HEK293 (cell line): Measurements from ENCODE around the gene FGF3.

ENCODE experiments used
- CTCF ChIA-PET: fragments of 350-600 bp; formaldehyde crosslinking; extraction: SDS; loops from one replicate; lab custom pipeline; 2021; ENCODE audit warnings: antibody characterized with exemption; lab: Yijun Ruan, JAX
- POLR2A ChIA-PET: fragments of 300-600 bp; formaldehyde crosslinking; extraction: SDS; loops from one replicate; lab custom pipeline; 2020; ENCODE audit warnings: antibody characterized with exemption, inconsistent platforms; lab: Yijun Ruan, JAX
- H3K27ac ChIP-seq: fragments of 200-500 bp; sonication (Bioruptor generic); 2 replicates; pipeline ENCODE4 v1.5.1; 2014; ENCODE audit warnings: low read depth, low read length, control low read depth, inconsistent platforms; ENCODE audit errors: extremely low read depth
- H3K36me3 ChIP-seq, 2 experiments: fragments of 200-500 bp in 1 of 2; sonication (Bioruptor generic) in 1 of 2; 1 replicate in 1 of 2; 2 replicates in 1 of 2; pipeline ENCODE4 v1.5.1; 2014 to 2017; ENCODE audit warnings: inconsistent platforms in 2 of 2, low read length in 2 of 2; ENCODE audit not compliant: control insufficient read depth in 2 of 2, insufficient read depth in 1 of 2
- H3K4me1 ChIP-seq: fragments of 200-500 bp; sonication (Bioruptor generic); 2 replicates; pipeline ENCODE4 v1.5.1; 2014; ENCODE audit warnings: mild to moderate bottlenecking, low read length, inconsistent platforms; ENCODE audit not compliant: control insufficient read depth, insufficient read depth
- H3K4me3 ChIP-seq: 2 replicates; pipeline ENCODE4 v1.5.1; 2011; ENCODE audit warnings: low read depth, mild to moderate bottlenecking, control low read depth, low read length, moderate library complexity
- H3K9me3 ChIP-seq: fragments of 200-500 bp; sonication (Bioruptor generic); 2 replicates; pipeline ENCODE4 v1.5.1; 2014; ENCODE audit warnings: low read depth, low read length, inconsistent platforms; ENCODE audit not compliant: control insufficient read depth, insufficient read depth
- BCL11B ChIP-seq: fragments of 450-650 bp; formaldehyde crosslinking; IDR thresholded peaks from 2 replicates; pipeline ENCODE4 v1.5.1; 2016; ENCODE audit warnings: low read depth, missing biosample characterization, missing genetic modification characterization
- BCL6B ChIP-seq: fragments of 450-650 bp; formaldehyde crosslinking; IDR thresholded peaks from 2 replicates; pipeline ENCODE4 v1.5.1; 2017; ENCODE audit warnings: missing biosample characterization, missing genetic modification characterization
- ZBTB1 ChIP-seq: fragments of 450-650 bp; formaldehyde crosslinking; IDR thresholded peaks from 2 replicates; pipeline ENCODE4 v1.5.1; 2016; ENCODE audit warnings: missing biosample characterization, missing genetic modification characterization
- ZEB2 ChIP-seq: fragments of 450-650 bp; formaldehyde crosslinking; IDR thresholded peaks from 2 replicates; pipeline ENCODE4 v1.5.1; 2016; ENCODE audit warnings: missing biosample characterization, missing genetic modification characterization
- ZNF112 ChIP-seq: fragments of 450-650 bp; formaldehyde crosslinking; IDR thresholded peaks from 2 replicates; pipeline ENCODE4 v1.5.0; 2017; ENCODE audit warnings: missing biosample characterization, missing genetic modification characterization
- ZNF148 ChIP-seq: fragments of 450-650 bp; formaldehyde crosslinking; IDR thresholded peaks from 2 replicates; pipeline ENCODE4 v1.5.0; 2017; ENCODE audit warnings: missing biosample characterization, missing genetic modification characterization, borderline replicate concordance
- ZNF223 ChIP-seq: fragments of 450-650 bp; formaldehyde crosslinking; IDR thresholded peaks from 2 replicates; pipeline ENCODE4 v1.5.1; 2016; ENCODE audit warnings: missing biosample characterization, missing genetic modification characterization
- ZNF248 ChIP-seq: fragments of 450-650 bp; formaldehyde crosslinking; IDR thresholded peaks from 2 replicates; pipeline ENCODE4 v1.5.1; 2017; ENCODE audit warnings: missing biosample characterization, missing genetic modification characterization
- ZNF274 ChIP-seq, 2 experiments: fragments of 200-500 bp in 1 of 2; fragments of 450-650 bp in 1 of 2; sonication (Bioruptor generic) in 1 of 2; formaldehyde crosslinking in 1 of 2; IDR thresholded peaks; 2 replicates each; pipeline versions ENCODE4 v1.5.1 to v1.6.1; 2014 to 2016; ENCODE audit warnings: borderline replicate concordance in 1 of 2, inconsistent platforms in 1 of 2, low read length in 1 of 2, missing biosample characterization in 1 of 2, missing genetic modification characterization in 1 of 2
- ZNF391 ChIP-seq: fragments of 450-650 bp; formaldehyde crosslinking; IDR thresholded peaks from 2 replicates; pipeline ENCODE4 v1.5.1; 2016; ENCODE audit warnings: low read depth, missing biosample characterization, missing genetic modification characterization, borderline replicate concordance
- ZNF518A ChIP-seq: fragments of 450-650 bp; formaldehyde crosslinking; conservative IDR thresholded peaks from 2 replicates; pipeline ENCODE4 v1.5.1; 2016; ENCODE audit warnings: low read depth, missing biosample characterization, missing genetic modification characterization
- ZNF529 ChIP-seq: fragments of 450-650 bp; formaldehyde crosslinking; IDR thresholded peaks from 2 replicates; pipeline ENCODE4 v1.5.1; 2017; ENCODE audit warnings: missing genetic modification characterization, missing biosample characterization; ENCODE audit not compliant: insufficient replicate concordance
- ZNF548 ChIP-seq: fragments of 450-650 bp; formaldehyde crosslinking; IDR thresholded peaks from 2 replicates; pipeline ENCODE4 v1.5.1; 2016; ENCODE audit warnings: missing biosample characterization, missing genetic modification characterization
- ZNF585B ChIP-seq: fragments of 450-650 bp; formaldehyde crosslinking; IDR thresholded peaks from 2 replicates; pipeline ENCODE4 v1.5.1; 2016; ENCODE audit warnings: missing biosample characterization, missing genetic modification characterization
- ZNF600 ChIP-seq: fragments of 450-650 bp; formaldehyde crosslinking; IDR thresholded peaks from 2 replicates; pipeline ENCODE4 v1.5.1; 2016; ENCODE audit warnings: missing biosample characterization, missing genetic modification characterization
- ZNF621 ChIP-seq: fragments of 450-650 bp; formaldehyde crosslinking; IDR thresholded peaks from 2 replicates; pipeline ENCODE4 v1.5.1; 2017; ENCODE audit warnings: missing biosample characterization, missing genetic modification characterization
- ZNF707 ChIP-seq: fragments of 450-650 bp; formaldehyde crosslinking; IDR thresholded peaks from 2 replicates; pipeline ENCODE4 v1.5.1; 2016; ENCODE audit warnings: missing biosample characterization, missing genetic modification characterization

Gene FGF3

GRCh38 chr11:69791276-69792180 lies 27.7 kb downstream of the FGF3 start:
- H3K27ac ChIP-seq: no peak overlapping the region
- CTCF ChIA-PET: interaction anchor here (0.6 kb wide), 1 partner anchor 1494 kb away, joined by 3 read pairs; no protein-coding TSS in a partner anchor
- POLR2A ChIA-PET: no interaction called here
- no peaks in the 10 kb centered on the region for H3K4me1 ChIP-seq
- no peaks in the 10 kb centered on the region for H3K9me3 ChIP-seq
- no peak for TF ChIP-seq BCL6B
- no peak for TF ChIP-seq ZNF274 (IDR thresholded peaks at IDR 0.05; ENCODE audit: low read length)
- no peak for TF ChIP-seq ZNF274 (tag by site-specific recombination; IDR thresholded peaks at IDR 0.05; ENCODE audit: borderline replicate concordance)
- no peak for TF ChIP-seq ZNF529 (tag by site-specific recombination)
- no peak for TF ChIP-seq ZNF223
- no peak for TF ChIP-seq ZNF707 (tag by site-specific recombination)
- TF ChIP-seq ZNF248 (tag by site-specific recombination): no peak
- no peak for TF ChIP-seq ZNF585B (tag by site-specific recombination)
- TF ChIP-seq ZNF148 (tag by site-specific recombination): no peak
- TF ChIP-seq ZNF112: no peak
- no peak for TF ChIP-seq BCL11B
- no peak for TF ChIP-seq ZNF600
- TF ChIP-seq ZEB2: no peak
- TF ChIP-seq ZNF518A (tag by site-specific recombination): no peak
- no peak for TF ChIP-seq ZNF621
- no peak for TF ChIP-seq ZNF391
- no peak for TF ChIP-seq ZNF548
- no peak for TF ChIP-seq ZBTB1 (tag by site-specific recombination)
- no peaks in the 10 kb centered on the region for H3K36me3 ChIP-seq
- no peak overlapping the region for H3K4me3 ChIP-seq
